ENCODE data around the gene EHD1. TPM values are rescaled to one million over a fixed set of nuclear protein-coding genes. Genes with fewer than 3 reads are reported as not detected.

Gene EHD1
- total and polyA plus RNA-seq, 9 donors, result 14.3 to 87.8 (median 33.5) TPM

DNA sequence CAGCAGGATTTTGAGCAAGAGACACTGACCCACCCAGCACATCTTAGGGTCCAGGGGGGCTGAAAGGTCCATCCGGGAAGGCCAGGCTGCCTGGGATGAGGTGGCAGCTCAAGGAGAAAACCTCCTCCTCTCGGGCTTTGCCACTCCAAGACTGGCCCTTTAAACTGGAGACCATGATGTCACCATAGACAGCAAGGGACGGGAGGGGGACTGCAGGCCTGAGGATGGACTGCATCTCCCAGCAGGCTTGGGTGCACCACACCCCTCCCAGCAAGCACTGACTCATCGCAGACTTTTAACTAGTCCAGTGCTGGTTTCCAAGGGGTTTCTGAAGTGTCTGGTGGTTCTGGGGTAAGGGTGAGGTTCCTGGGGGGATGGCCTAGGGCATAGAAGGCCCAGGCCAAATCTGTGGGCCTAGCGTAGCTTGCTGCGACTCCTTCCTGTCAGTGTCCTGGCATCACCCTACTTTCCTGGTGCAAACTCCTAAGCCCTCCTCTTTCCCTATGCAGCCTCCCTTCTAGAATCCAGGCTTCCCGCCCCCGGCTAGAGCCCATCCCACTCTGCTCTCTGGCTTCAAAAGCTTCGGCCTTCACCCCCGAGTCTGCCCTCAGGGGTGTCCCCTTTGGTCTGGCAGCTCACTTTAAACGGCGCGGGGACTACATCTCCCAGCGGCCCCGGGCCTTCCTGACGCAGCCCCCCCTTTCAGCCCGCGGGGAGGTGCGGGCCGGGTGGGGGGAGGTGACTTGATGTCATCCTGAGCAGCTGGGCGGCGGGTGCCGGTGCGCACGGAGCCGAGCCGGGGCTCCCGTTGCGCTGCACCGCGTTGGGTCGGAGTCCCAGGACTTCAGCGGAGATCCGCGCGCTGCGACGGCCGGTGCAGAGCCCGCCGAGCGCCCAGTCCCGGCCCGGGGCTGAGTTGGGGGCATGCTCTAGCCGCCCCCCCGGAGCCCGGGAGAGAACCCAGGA, 45.8 kb upstream of the EHD1 start, which contains the start of gene PPP2R5B:
Gene PPP2R5B, plus strand, starts transcription at position 746 of the 966 bp plus-strand sequence. CDS start 1,046 bp downstream, outside the sequence.
- Histone ChIP-seq H3K27me3 (no peaks in the 10 kb centered on the region), H3K36me3 (no peaks in the 10 kb centered on the region), H3K4me1 (ENCODE audit: insufficient read depth) (no peaks in the 10 kb centered on the region), H3K4me3 (peak within 1 kb of the TSS; percentile 98), H3K27ac (peak within 1 kb of the TSS; percentile 63 to 89), H3K9me3 (no peaks in the 10 kb centered on the region)
- intact Hi-C loops (cut with DNase I), result loop anchor here in 1 of 4 donors (1.0 kb wide), 1 partner anchor 89 kb away; no protein-coding TSS in a partner anchor
- TF ChIP-seq POLR2A (IDR thresholded peaks at IDR 0.05), result peak; percentile 81
- peak; percentile 18 for TF ChIP-seq EP300 (IDR thresholded peaks at IDR 0.05)
- TF ChIP-seq, protein P1, sequence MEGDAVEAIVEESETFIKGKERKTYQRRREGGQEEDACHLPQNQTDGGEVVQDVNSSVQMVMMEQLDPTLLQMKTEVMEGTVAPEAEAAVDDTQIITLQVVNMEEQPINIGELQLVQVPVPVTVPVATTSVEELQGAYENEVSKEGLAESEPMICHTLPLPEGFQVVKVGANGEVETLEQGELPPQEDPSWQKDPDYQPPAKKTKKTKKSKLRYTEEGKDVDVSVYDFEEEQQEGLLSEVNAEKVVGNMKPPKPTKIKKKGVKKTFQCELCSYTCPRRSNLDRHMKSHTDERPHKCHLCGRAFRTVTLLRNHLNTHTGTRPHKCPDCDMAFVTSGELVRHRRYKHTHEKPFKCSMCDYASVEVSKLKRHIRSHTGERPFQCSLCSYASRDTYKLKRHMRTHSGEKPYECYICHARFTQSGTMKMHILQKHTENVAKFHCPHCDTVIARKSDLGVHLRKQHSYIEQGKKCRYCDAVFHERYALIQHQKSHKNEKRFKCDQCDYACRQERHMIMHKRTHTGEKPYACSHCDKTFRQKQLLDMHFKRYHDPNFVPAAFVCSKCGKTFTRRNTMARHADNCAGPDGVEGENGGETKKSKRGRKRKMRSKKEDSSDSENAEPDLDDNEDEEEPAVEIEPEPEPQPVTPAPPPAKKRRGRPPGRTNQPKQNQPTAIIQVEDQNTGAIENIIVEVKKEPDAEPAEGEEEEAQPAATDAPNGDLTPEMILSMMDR (IDR thresholded peaks at IDR 0.05), result peak in 1 of 3 donors; percentile 11
- DNase-seq, result peak; percentile 89 to 95 (median 92)
- 0 to 1% (median 1%) methylated on average over 38 to 47 of the region's 47 CpGs for WGBS, 3 donors

GRCh38 chr11:64923151-64923661, 44.8 kb upstream of the EHD1 start:
- WGBS, 3 donors, result 87 to 92% (median 88%) methylated on average over 9 to 11 of the region's 11 CpGs
- no peak for TF ChIP-seq EP300 (IDR thresholded peaks at IDR 0.05)
- no peak for TF ChIP-seq POLR2A (IDR thresholded peaks at IDR 0.05)
- TF ChIP-seq, protein P1 (IDR thresholded peaks at IDR 0.05), result no peak
- Histone ChIP-seq H3K4me1 (ENCODE audit: insufficient read depth) (no peaks in the 10 kb centered on the region), H3K4me3 (no peak overlapping the region), H3K27ac (no peak overlapping the region), H3K9me3 (no peaks in the 10 kb centered on the region), H3K36me3 (no peaks in the 10 kb centered on the region), H3K27me3 (no peaks in the 10 kb centered on the region)
- intact Hi-C loops (cut with DNase I), result no loop called here
- DNase-seq, result peak in 3 of 5 donors; percentile 40 to 52 (median 48)

GRCh38 chr11:64921384-64921783, 43.0 kb upstream of the EHD1 start:
- DNase-seq, result peak in 2 of 5 donors; percentile 15 to 28
- WGBS, 3 donors, result 46 to 68% (median 67%) methylated on average over 2 to 3 of the region's 3 CpGs
- H3K4me1 ChIP-seq (ENCODE audit: insufficient read depth), result no peaks in the 10 kb centered on the region
- intact Hi-C loops (cut with DNase I), result no loop called here
- TF ChIP-seq, protein P1 (IDR thresholded peaks at IDR 0.05), result no peak
- TF ChIP-seq POLR2A (IDR thresholded peaks at IDR 0.05) (no peak), EP300 (IDR thresholded peaks at IDR 0.05) (no peak)
- H3K9me3 ChIP-seq, result no peaks in the 10 kb centered on the region
- no peaks in the 10 kb centered on the region for H3K36me3 ChIP-seq
- H3K4me3 ChIP-seq, result no peak overlapping the region
- H3K27ac ChIP-seq, result no peak overlapping the region
- H3K27me3 ChIP-seq, result no peaks in the 10 kb centered on the region

DNA sequence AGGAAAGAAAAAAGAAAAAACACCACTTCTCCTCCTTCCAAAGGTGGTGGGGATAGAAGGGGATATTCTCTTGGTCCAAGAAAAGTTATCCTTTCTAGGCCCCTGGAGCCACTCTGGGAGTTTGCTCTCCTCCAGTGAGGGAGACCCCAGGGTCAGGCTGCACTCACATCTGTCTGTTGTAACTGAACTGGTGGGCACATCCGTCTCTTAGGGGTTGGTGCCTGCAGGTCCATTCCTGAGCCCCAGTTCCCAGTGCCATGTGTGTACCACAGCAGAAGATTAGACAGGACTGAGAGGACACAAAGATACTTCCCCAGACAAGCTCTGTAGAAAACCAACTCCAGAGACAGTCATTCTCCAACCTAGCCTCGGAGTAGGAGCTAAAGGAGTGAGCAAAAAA, 41.7 kb upstream of the EHD1 start:
- TF ChIP-seq EP300 (IDR thresholded peaks at IDR 0.05) (no peak), POLR2A (IDR thresholded peaks at IDR 0.05) (no peak)
- TF ChIP-seq, protein P1 (IDR thresholded peaks at IDR 0.05), result no peak

More for the DNA sequence above, 41.7 kb upstream of the EHD1 start:
- Histone ChIP-seq H3K9me3 (no peaks in the 10 kb centered on the region), H3K36me3 (no peaks in the 10 kb centered on the region), H3K4me3 (no peak overlapping the region), H3K27me3 (no peaks in the 10 kb centered on the region), H3K27ac (no peak overlapping the region), H3K4me1 (ENCODE audit: insufficient read depth) (peaks cover 6% of the 10 kb centered on the region)
- intact Hi-C loops (cut with DNase I), result no loop called here
- 67 to 71% (median 69%) methylated on average over 2 of the region's 2 CpGs for WGBS, 3 donors
- no peak for DNase-seq

All from ovary (tissue), 9 donors.